Measurements from ENCODE around the gene GRAMD1B.
A peak's percentile ranks its signal among the peaks of the same experiment; 100 is the strongest.
"Not testable (repeated sequence)": the region's sequence is repeated elsewhere in the genome, so short reads cannot be mapped to it uniquely, and the experiment has no call there.

The GRAMD1B gene

GRCh38 chr11:123640677-123641494 lies 210.8 kb downstream of the GRAMD1B start:
- peak; percentile 51 for DNase-seq (ENCODE audit: low read depth)

- no peak for DNase-seq (ENCODE audit: low read depth)
Observed at GRCh38 chr11:123641495-123641840, 211.4 kb downstream of the GRAMD1B start.

GRCh38 chr11:123642435-123642834 lies 212.4 kb downstream of the GRAMD1B start:
- no peak for DNase-seq (ENCODE audit: low read depth)

GRCh38 chr11:123645286-123645975 lies 215.4 kb downstream of the GRAMD1B start:
- DNase-seq (ENCODE audit: low read depth): no peak

- no peak for DNase-seq (ENCODE audit: low read depth)
Observed at GRCh38 chr11:123650901-123651300, 220.8 kb downstream of the GRAMD1B start.

GRCh38 chr11:123652599-123652998 lies 222.5 kb downstream of the GRAMD1B start:
- DNase-seq (ENCODE audit: low read depth): no peak

GRCh38 chr11:123653483-123653826 lies 223.4 kb downstream of the GRAMD1B start:
- DNase-seq (ENCODE audit: low read depth): no peak

- peak; percentile 12 for DNase-seq (ENCODE audit: low read depth)
Observed at GRCh38 chr11:123653827-123654565, 223.9 kb downstream of the GRAMD1B start.

GRCh38 chr11:123654566-123655081 lies 224.6 kb downstream of the GRAMD1B start, which contains the start of gene SCN3B:
SCN3B (minus strand) TSS chr11:123654624; CDS start chr11:123653801, 823 bp downstream.
- peak; percentile 14 for DNase-seq (ENCODE audit: low read depth)

- no peak for DNase-seq (ENCODE audit: low read depth)
Observed at GRCh38 chr11:123659311-123659710, 229.2 kb downstream of the GRAMD1B start.

GRCh38 chr11:123659965-123660364 lies 229.9 kb downstream of the GRAMD1B start:
- DNase-seq (ENCODE audit: low read depth): not testable (repeated sequence)

- DNase-seq (ENCODE audit: low read depth): no peak
Observed at GRCh38 chr11:123665306-123665705, 235.2 kb downstream of the GRAMD1B start.

- DNase-seq (ENCODE audit: low read depth): no peak
Observed at GRCh38 chr11:123670081-123670480, 240.0 kb downstream of the GRAMD1B start.

GRCh38 chr11:123671534-123671933 lies 241.5 kb downstream of the GRAMD1B start:
- DNase-seq (ENCODE audit: low read depth): no peak

GRCh38 chr11:123672568-123672967 lies 242.5 kb downstream of the GRAMD1B start:
- no peak for DNase-seq (ENCODE audit: low read depth)

GRCh38 chr11:123674297-123674696 lies 244.2 kb downstream of the GRAMD1B start:
- no peak for DNase-seq (ENCODE audit: low read depth)
